ENCODE results near the gene GSTM1.
"Not testable (repeated sequence)": the region's sequence is repeated elsewhere in the genome, so short reads cannot be mapped to it uniquely, and the experiment has no call there.

- not testable (repeated sequence) for TF ChIP-seq CTCF, EZH2, EZH2phosphoT487 (IDR thresholded peaks at IDR 0.05)
Observed at GRCh38 chr1:109669949-109670302, 17.7 kb upstream of the GSTM1 start.

Measured in neural progenitor cell (in vitro differentiated cells).